ENCODE measurements around the gene KIF16B.
"Not testable (repeated sequence)": the region's sequence is repeated elsewhere in the genome, so short reads cannot be mapped to it uniquely, and the experiment has no call there.

KIF16B gene

GRCh38 chr20:16474363-16474762, 98.9 kb downstream of the KIF16B start:
- no peak for DNase-seq

- DNase-seq: no peak
Measured at GRCh38 chr20:16472045-16472872, 101.0 kb downstream of the KIF16B start.

GRCh38 chr20:16469395-16469905, 103.8 kb downstream of the KIF16B start:
- no peak for DNase-seq

GRCh38 chr20:16462711-16463110, 110.5 kb downstream of the KIF16B start:
- DNase-seq: no peak

GRCh38 chr20:16459019-16459700, 114.1 kb downstream of the KIF16B start:
- DNase-seq: no peak

- DNase-seq: no peak
Measured at GRCh38 chr20:16457514-16457913, 115.7 kb downstream of the KIF16B start.

- DNase-seq: no peak
Measured at GRCh38 chr20:16455324-16455723, 117.9 kb downstream of the KIF16B start.

GRCh38 chr20:16451982-16452381, 121.3 kb downstream of the KIF16B start:
- no peak for DNase-seq

GRCh38 chr20:16451001-16451400, 122.2 kb downstream of the KIF16B start:
- DNase-seq: no peak

- no peak for DNase-seq
Measured at GRCh38 chr20:16446991-16447390, 126.3 kb downstream of the KIF16B start.

GRCh38 chr20:16446246-16446645, 127.0 kb downstream of the KIF16B start:
- DNase-seq: no peak

- DNase-seq: no peak
Measured at GRCh38 chr20:16445482-16445881, 127.8 kb downstream of the KIF16B start.

GRCh38 chr20:16444057-16444777, 129.0 kb downstream of the KIF16B start:
- DNase-seq: no peak

- no peak for DNase-seq
Measured at GRCh38 chr20:16441546-16442164, 131.6 kb downstream of the KIF16B start.

GRCh38 chr20:16440686-16441085, 132.6 kb downstream of the KIF16B start:
- no peak for DNase-seq

- DNase-seq: not testable (repeated sequence)
Measured at GRCh38 chr20:16439540-16439939, 133.7 kb downstream of the KIF16B start.

GRCh38 chr20:16438100-16438499, 135.1 kb downstream of the KIF16B start:
- no peak for DNase-seq

GRCh38 chr20:16437387-16437996, 135.8 kb downstream of the KIF16B start:
- DNase-seq: no peak

GRCh38 chr20:16434062-16434664, 139.1 kb downstream of the KIF16B start:
- DNase-seq: peak; percentile 16

- DNase-seq: no peak
Measured at GRCh38 chr20:16433293-16433580, 140.0 kb downstream of the KIF16B start.

- no peak for DNase-seq
Measured at GRCh38 chr20:16432466-16433292, 140.6 kb downstream of the KIF16B start.

Data from NCI-H1436 (cell line).